NCI-H1092 (cell line): ENCODE measurements around the gene LRBA.
"Not testable (repeated sequence)": the region's sequence is repeated elsewhere in the genome, so short reads cannot be mapped to it uniquely, and the experiment has no call there.

Experiments
- DNase-seq: peaks from one replicate; lab custom pipeline; 2025; lab: John Stamatoyannopoulos, UW

Gene LRBA

DNA sequence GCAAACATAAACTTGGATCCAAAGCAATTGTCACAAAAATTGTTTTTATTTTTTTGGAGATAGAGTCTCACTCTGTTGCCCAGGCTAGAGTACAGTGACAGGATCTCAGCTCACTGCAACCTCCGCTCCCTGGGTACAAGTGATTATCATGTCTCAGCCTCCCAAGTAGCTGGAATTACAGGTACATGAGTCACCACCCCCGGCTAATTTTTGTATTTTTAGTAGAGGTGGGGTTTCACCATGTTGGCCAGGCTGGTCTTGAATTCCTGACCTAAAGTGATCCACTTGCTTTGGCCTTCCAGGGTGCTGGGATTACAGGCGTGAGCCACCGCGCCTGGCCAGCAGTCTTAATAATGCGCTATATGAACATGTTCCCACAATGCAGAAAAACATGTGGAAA, 272.2 kb downstream of the LRBA start:
- DNase-seq, result not testable (repeated sequence)

DNA sequence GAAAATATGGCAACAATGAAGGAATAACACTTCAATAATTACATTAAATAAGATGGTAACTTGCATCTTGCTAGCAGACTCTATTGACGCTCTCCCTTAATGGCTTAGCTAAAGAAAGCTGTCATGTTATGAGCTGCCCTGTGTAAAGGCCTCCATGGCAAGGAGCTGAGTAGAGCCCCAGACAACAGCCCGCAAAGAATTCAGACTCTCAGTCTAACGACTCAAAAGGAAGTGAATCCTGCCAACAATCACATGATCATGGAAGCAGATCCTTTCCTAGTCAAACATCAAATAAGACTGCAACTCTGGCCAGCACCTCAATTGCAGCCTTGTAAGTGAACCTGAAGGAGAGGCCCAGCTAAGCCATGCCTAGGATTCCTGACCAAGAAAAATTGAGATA, 275.5 kb downstream of the LRBA start:
- no peak for DNase-seq

DNA sequence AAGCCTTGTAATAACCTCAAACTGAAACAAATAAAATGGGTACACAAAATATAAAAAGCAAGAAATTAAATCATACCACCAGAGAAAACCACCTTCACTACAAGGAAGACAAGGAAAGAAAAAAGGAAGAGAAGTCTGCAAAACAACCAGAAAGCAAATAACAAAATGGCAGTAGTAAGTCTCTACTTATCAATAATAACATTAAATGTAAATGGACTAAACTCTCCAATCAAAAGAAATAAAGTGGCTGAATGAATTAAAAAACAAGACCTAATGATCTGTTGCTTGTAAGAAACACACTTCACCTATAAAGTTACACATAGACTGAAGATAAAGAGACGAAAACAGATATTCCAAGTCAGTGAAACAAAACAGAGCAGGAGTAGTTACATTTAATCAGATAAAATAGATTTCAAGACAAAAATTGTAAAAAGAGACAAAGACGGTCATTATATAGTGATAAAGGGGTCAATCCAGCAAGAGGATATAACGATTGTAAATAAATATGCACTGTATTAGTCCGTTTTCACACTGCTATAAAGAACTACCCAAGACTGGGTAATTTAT, 289.0 kb downstream of the LRBA start:
- DNase-seq, result no peak

- no peak for DNase-seq
Measured at GRCh38 chr4:150723727-150724411, 291.2 kb downstream of the LRBA start.

- DNase-seq, result no peak
Measured at GRCh38 chr4:150722908-150723362, 292.1 kb downstream of the LRBA start.

GRCh38 chr4:150720973-150721518, 294.0 kb downstream of the LRBA start:
- DNase-seq, result no peak

GRCh38 chr4:150717952-150718351, 297.1 kb downstream of the LRBA start:
- DNase-seq, result no peak

DNA sequence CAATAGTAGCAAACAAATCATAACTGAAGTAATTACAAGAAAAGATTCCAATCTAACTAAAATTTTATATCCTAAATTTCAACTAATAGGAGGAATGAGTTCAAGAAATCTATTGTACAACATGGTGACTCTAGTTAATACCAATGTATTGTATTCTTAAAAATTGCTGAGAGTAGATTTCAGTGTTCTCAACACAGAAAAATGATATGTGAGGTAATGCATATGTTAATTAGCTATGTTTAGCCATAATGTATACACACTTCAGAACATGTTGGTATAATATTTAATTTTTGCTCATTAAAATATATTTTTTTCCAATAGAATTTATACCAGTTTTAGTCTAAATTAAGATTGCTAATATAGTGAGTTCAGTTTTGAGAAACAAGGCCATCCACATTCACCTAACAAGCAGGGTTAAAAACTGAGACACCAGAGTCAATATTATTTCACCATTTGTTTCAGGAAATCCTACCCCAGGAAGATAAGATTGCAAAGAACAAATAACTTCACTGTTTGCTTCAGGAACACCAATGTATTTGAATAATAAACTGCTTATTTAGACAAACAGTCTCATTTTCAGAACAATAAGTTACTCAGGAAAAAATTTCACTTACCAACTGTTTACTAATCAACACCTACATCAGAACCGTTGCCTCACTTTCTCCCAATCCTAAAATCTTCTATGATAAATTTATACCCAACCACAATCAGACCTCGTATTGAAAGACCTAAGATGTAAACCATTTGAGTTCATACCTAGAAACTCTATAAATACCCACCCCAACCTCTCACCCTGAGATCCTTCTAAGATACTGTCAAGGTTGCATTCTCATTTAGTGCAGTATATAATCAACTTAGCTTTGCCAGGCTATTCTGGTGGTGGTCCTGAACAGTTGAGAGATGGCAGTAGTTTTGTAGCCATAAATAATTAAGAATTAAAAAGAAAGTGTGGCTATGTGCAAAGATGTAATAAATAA, 300.3 kb downstream of the LRBA start:
- DNase-seq, result no peak

GRCh38 chr4:150713251-150713650, 301.8 kb downstream of the LRBA start:
- DNase-seq, result no peak

- DNase-seq, result no peak
Measured at GRCh38 chr4:150710770-150711375, 304.2 kb downstream of the LRBA start.

GRCh38 chr4:150708004-150708403, 307.1 kb downstream of the LRBA start:
- DNase-seq, result no peak

GRCh38 chr4:150699599-150699998, 315.5 kb downstream of the LRBA start:
- DNase-seq, result no peak

DNA sequence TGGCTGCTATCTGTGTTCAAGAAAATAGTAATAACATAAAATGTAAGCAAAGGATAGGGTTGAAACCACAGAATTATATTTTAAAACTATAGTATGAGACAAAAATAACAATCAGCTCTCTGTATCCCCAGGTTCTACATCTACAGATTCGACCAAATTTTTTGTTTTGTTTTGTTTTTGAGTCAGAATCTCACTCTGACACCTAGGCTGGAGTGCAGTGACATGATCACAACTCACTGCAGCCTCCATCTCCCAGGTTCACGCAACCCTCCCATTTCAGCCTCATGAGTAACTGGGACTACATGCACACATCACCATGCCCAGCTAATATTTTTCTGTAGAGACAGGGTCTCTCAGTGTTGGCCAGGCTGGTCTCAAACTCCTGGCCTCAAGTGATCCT, 319.9 kb downstream of the LRBA start:
- no peak for DNase-seq

DNA sequence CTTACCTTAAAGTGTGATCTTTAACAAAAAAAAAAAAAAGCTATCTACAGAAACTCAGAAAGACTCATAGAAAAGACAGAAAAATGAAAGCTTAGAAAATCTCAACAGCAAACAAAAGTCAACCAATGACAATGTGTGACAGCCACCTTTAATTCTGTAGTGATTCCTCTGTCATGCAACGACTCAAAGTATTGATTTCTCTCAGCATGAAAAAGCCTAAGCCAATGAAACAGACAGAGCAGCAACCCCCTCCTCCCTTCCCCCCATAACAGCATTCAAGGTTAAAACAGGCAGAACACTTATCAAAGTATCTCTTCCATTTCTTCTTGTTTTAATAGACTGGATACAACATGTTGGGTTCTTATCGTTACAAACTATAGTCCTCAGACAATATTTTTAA, 320.6 kb downstream of the LRBA start:
- DNase-seq, result no peak

DNA sequence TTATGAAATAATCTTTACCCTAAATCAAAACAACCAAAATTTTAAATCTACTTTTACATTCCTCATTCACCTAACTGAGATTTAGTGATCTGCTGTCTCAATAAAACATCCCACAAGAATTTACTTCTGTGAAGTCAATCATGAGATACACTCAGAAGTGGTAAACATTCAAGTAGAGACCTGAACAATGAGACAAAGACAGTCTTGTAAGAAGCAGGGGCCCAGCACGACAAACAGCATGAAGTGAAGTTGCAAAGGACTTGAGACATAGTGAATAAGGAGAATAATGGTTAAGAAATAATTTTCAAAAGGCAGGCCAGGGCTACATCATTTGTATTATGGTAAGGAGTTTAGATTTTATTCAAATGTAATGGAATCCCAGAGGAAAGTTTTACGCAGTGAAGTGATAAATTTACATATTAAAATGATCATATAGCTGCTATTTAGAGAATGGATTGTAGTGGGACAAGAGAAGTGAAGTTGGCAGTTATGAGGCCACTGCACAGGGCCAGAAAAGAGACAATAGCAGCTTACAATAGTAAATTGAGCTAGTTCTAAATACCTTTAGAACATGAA, 331.2 kb downstream of the LRBA start:
- DNase-seq, result no peak

- no peak for DNase-seq
Measured at GRCh38 chr4:150682126-150682525, 333.0 kb downstream of the LRBA start.

DNA sequence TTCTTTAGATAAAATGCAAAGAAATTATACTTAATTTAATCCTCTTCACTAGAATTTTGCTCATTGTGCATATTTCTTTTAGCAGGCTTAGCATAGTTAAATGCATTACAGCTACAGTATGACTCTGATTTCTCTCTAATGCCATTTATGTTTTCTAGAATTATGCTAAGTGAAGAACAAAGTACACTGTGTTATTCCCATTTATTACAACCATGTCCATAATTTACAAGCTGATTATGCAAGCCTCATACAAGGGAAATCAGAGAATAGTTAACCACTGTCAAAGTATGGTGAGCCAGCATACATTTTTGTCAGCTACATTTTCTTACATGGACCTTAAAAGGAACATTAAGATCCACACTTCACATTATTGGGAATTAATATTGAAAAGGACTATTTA, 334.0 kb downstream of the LRBA start:
- no peak for DNase-seq

GRCh38 chr4:150680651-150681050, 334.4 kb downstream of the LRBA start:
- DNase-seq, result no peak

GRCh38 chr4:150679765-150680343, 335.2 kb downstream of the LRBA start:
- DNase-seq, result no peak

DNA sequence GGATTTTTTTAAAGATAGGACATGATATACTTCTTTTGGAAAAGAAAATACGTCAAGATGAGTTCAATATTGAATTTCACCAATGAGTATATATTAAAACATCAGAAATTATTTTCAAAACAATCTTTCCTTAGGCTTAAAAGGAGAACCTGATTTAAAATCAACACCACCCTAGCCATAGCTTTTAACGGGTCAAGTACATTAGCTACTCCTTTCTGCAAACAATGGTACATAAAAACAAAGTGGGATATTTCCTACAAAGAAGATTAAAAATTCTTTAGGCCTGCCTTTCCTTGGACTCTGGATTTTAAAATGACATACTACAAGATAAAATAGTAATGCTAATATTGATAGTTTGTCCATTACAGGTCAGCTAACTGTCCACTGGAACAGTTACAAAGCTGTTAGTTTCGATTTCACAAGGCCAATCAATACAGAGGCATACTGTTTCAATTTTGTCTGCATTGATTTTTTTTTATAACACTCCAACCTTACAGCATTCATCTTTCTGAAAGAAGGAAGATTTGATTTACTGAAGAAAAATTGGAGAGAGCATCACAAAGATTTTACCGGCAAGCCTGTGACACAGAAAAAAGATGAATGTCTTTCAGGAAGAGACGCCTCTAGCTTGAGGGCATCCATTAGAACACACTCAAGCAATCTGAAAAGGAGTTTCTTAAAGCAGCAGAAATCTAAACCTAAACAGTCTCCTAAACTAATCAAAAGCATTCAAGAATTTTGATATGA, 335.9 kb downstream of the LRBA start:
- DNase-seq, result no peak

GRCh38 chr4:150673793-150674192, 341.3 kb downstream of the LRBA start:
- no peak for DNase-seq
